ENCODE measurements around the gene INF2. TPM values are rescaled to one million over a fixed set of nuclear protein-coding genes. Genes with fewer than 3 reads are reported as not detected.

The INF2 gene
- total and polyA plus RNA-seq, 9 of the 15 experiments (the other 6 are each of a cell fraction or from before 2014, with no cell fraction given), result 0.56 to 31.3 (median 7.8) TPM

GRCh38 chr14:104752423-104752734 is 63.0 kb downstream of the INF2 start (continued):
- TF ChIP-seq PHF21A (IDR thresholded peaks at IDR 0.05; ENCODE audit: borderline replicate concordance, low read depth), result no peak
- TF ChIP-seq ZC3H4 (CRISPR knock-in tag; IDR thresholded peaks at IDR 0.05; ENCODE audit: borderline replicate concordance), result no peak
- TF ChIP-seq HMGN3 (IDR thresholded peaks at IDR 0.05; ENCODE audit: borderline replicate concordance, extremely low read depth, insufficient read length, low read depth, low read length), result peak; percentile 40
- TF ChIP-seq POLR2A (conservative IDR thresholded peaks at IDR 0.05), result peak; percentile 70
- 0 out of 2 replicates have a peak, but pooled peaks have one; percentile 3 for TF ChIP-seq ARID1B (IDR thresholded peaks at IDR 0.05)
- no peak for TF ChIP-seq BCL6 (CRISPR knock-in tag; IDR thresholded peaks at IDR 0.05)
- TF ChIP-seq ZNF395 (CRISPR knock-in tag; IDR thresholded peaks at IDR 0.05), result no peak
- TF ChIP-seq TEAD1 (CRISPR knock-in tag; IDR thresholded peaks at IDR 0.05), result 0 out of 4 replicates have a peak, but pooled peaks of 1 of the 2 experiments have one; percentile 8
- TF ChIP-seq VEZF1 (CRISPR knock-in tag; IDR thresholded peaks at IDR 0.05), result no peak
- no peak for TF ChIP-seq ILK (tag; IDR thresholded peaks at IDR 0.05; ENCODE audit: borderline replicate concordance, low read depth)
- TF ChIP-seq SIN3B (IDR thresholded peaks at IDR 0.05; ENCODE audit: low read depth), result no peak
- TF ChIP-seq KAT8 (IDR thresholded peaks at IDR 0.05; ENCODE audit: low read depth), result no peak
- no peak for TF ChIP-seq SETDB1 (IDR thresholded peaks at IDR 0.05; ENCODE audit: low read length)
- TF ChIP-seq ZNF511 (CRISPR knock-in tag; IDR thresholded peaks at IDR 0.05), result no peak
- no peak for TF ChIP-seq RNF219 (CRISPR knock-in tag; IDR thresholded peaks at IDR 0.05)
- peak; percentile 71 for TF ChIP-seq SUPT5H (IDR thresholded peaks at IDR 0.05)
- no peak for TF ChIP-seq KLF13 (tag; IDR thresholded peaks at IDR 0.05; ENCODE audit: borderline replicate concordance, low read depth)
- TF ChIP-seq XRCC4 (IDR thresholded peaks at IDR 0.05; ENCODE audit: extremely low read depth, insufficient read depth, insufficient read length), result no peak
- no peak for TF ChIP-seq PURB (CRISPR knock-in tag; IDR thresholded peaks at IDR 0.05; ENCODE audit: low read depth)
- no peak for TF ChIP-seq ZBED1 (IDR thresholded peaks at IDR 0.05)
- no peak for TF ChIP-seq ZNF445 (CRISPR knock-in tag; IDR thresholded peaks at IDR 0.05; ENCODE audit: low read depth)
- no peak for TF ChIP-seq TCF7L2 (IDR thresholded peaks at IDR 0.05; ENCODE audit: low read depth, low read length)
- no peak for TF ChIP-seq ZKSCAN3 (CRISPR knock-in tag; IDR thresholded peaks at IDR 0.05)

Measured in K562 (cell line).